ENCODE results near the gene APOE.
"Not testable (repeated sequence)": the region's sequence is repeated elsewhere in the genome, so short reads cannot be mapped to it uniquely, and the experiment has no call there.

The APOE gene

GRCh38 chr19:44912854-44913253, 7.3 kb downstream of the APOE start:
- DNase-seq = no peak

- DNase-seq = not testable (repeated sequence)
Observed at GRCh38 chr19:44913512-44914432, 8.2 kb downstream of the APOE start.

GRCh38 chr19:44914433-44915206, 9.0 kb downstream of the APOE start, which contains the start of gene APOC1:
Gene APOC1 (plus strand): TSS chr19:44914608. CDS start chr19:44914892, 284 bp downstream.
- DNase-seq = peak; percentile 88

- peak; percentile 29 for DNase-seq
Observed at GRCh38 chr19:44924243-44924725, 18.7 kb downstream of the APOE start.

GRCh38 chr19:44925114-44925891, 19.7 kb downstream of the APOE start:
- no peak for DNase-seq

- not testable (repeated sequence) for DNase-seq
Observed at GRCh38 chr19:44926245-44927077, 20.9 kb downstream of the APOE start.

GRCh38 chr19:44927746-44928145, 22.1 kb downstream of the APOE start:
- no peak for DNase-seq

GRCh38 chr19:44930088-44930487, 24.5 kb downstream of the APOE start:
- DNase-seq = no peak

- DNase-seq = no peak
Observed at GRCh38 chr19:44931541-44931940, 25.9 kb downstream of the APOE start.

GRCh38 chr19:44939668-44940067, 34.1 kb downstream of the APOE start:
- DNase-seq = no peak

GRCh38 chr19:44942067-44942571, 36.5 kb downstream of the APOE start, which contains the start of gene APOC4:
Gene APOC4 (plus strand): TSS chr19:44942237. CDS start chr19:44942278, 41 bp downstream.
- no peak for DNase-seq

GRCh38 chr19:44943801-44944249, 38.2 kb downstream of the APOE start:
- no peak for DNase-seq

GRCh38 chr19:44947041-44947581, 41.5 kb downstream of the APOE start:
- DNase-seq = no peak

- DNase-seq = no peak
Observed at GRCh38 chr19:44948237-44948636, 42.6 kb downstream of the APOE start.

GRCh38 chr19:44948763-44949374, 43.3 kb downstream of the APOE start:
- DNase-seq = no peak

GRCh38 chr19:44949550-44949949, 44.0 kb downstream of the APOE start:
- no peak for DNase-seq

- peak; percentile 84 for DNase-seq
Observed at GRCh38 chr19:44951179-44952159, 45.9 kb downstream of the APOE start.

- DNase-seq = no peak
Observed at GRCh38 chr19:44954278-44954648, 48.7 kb downstream of the APOE start.

All from DMS53 (cell line).